Loucy (cell line): ENCODE results near the gene ETS2.

Experiments used
- H2AFZ ChIP-seq: fragments of 200-600 bp; sonication (generic); 2 replicates; pipeline ENCODE4 v1.6.0; 2016; ENCODE audit warnings: antibody characterized with exemption, mild to moderate bottlenecking, low read length, moderate library complexity
- H3F3A ChIP-seq: fragments of 200-600 bp; 2 replicates; pipeline ENCODE4 v1.6.0; 2016; ENCODE audit warnings: antibody characterized with exemption, low read depth, mild to moderate bottlenecking
- H3K27me3 ChIP-seq: fragments of 200-600 bp; sonication (generic); 2 replicates; pipeline ENCODE4 v1.6.1; 2014; ENCODE audit warnings: low read length, mild to moderate bottlenecking; ENCODE audit not compliant: insufficient read depth, poor library complexity, severe bottlenecking
- H3K36me3 ChIP-seq: fragments of 200-600 bp; sonication (generic); 2 replicates; pipeline ENCODE4 v1.6.1; 2016; ENCODE audit warnings: low read length; ENCODE audit not compliant: insufficient read depth
- H3K4me1 ChIP-seq: fragments of 200-600 bp; sonication (generic); 2 replicates; pipeline ENCODE4 v1.5.1; 2014; ENCODE audit warnings: low read length, mild to moderate bottlenecking; ENCODE audit not compliant: insufficient read depth, poor library complexity, severe bottlenecking
- H3K4me2 ChIP-seq: fragments of 200-600 bp; sonication (generic); 2 replicates; pipeline ENCODE4 v1.6.0; 2014; ENCODE audit warnings: antibody characterized with exemption, low read length, low read depth, mild to moderate bottlenecking; ENCODE audit not compliant: poor library complexity, severe bottlenecking
- H3K4me3 ChIP-seq: fragments of 200-600 bp; sonication (generic); 2 replicates; pipeline ENCODE4 v1.5.1; 2014; ENCODE audit warnings: low read length, mild to moderate bottlenecking, mixed read lengths; ENCODE audit not compliant: poor library complexity, severe bottlenecking
- H3K79me2 ChIP-seq: fragments of 200-600 bp; sonication (generic); 2 replicates; pipeline ENCODE4 v1.6.1; 2014; ENCODE audit warnings: low read length; ENCODE audit not compliant: insufficient read depth
- H3K9ac ChIP-seq: fragments of 200-600 bp; sonication (generic); 2 replicates; pipeline ENCODE4 v1.6.0; 2014; ENCODE audit warnings: mild to moderate bottlenecking, low read depth, low read length, moderate library complexity; ENCODE audit not compliant: poor library complexity, severe bottlenecking
- H3K9me2 ChIP-seq: fragments of 200-600 bp; sonication (generic); replicated peaks from 2 replicates; pipeline ENCODE4 v1.6.1; 2016; ENCODE audit warnings: low read depth, low read length, mixed read lengths
- H3K9me3 ChIP-seq: fragments of 200-600 bp; sonication (generic); 2 replicates; pipeline ENCODE4 v1.6.1; 2014; ENCODE audit warnings: mild to moderate bottlenecking, antibody characterized with exemption, low read length, low read depth; ENCODE audit not compliant: insufficient read depth
- H4K20me1 ChIP-seq: fragments of 200-600 bp; sonication (generic); 2 replicates; pipeline ENCODE4 v1.6.0; 2014; ENCODE audit warnings: antibody characterized with exemption, low read length, mild to moderate bottlenecking; ENCODE audit not compliant: insufficient read depth, poor library complexity, severe bottlenecking
- EZH2phosphoT487 ChIP-seq: fragments of 200-600 bp; IDR thresholded peaks from 2 replicates; pipeline ENCODE4 v1.6.1; 2018; ENCODE audit warnings: antibody characterized with exemption, mild to moderate bottlenecking, moderate library complexity, borderline replicate concordance
- TF ChIP-seq, protein P1 (sequence below): fragments of 200-600 bp; sonication (generic); conservative IDR thresholded peaks from 2 replicates; pipeline ENCODE4 v1.5.1; 2014; ENCODE audit warnings: mild to moderate bottlenecking, antibody characterized with exemption, low read length

Gene ETS2

DNA sequence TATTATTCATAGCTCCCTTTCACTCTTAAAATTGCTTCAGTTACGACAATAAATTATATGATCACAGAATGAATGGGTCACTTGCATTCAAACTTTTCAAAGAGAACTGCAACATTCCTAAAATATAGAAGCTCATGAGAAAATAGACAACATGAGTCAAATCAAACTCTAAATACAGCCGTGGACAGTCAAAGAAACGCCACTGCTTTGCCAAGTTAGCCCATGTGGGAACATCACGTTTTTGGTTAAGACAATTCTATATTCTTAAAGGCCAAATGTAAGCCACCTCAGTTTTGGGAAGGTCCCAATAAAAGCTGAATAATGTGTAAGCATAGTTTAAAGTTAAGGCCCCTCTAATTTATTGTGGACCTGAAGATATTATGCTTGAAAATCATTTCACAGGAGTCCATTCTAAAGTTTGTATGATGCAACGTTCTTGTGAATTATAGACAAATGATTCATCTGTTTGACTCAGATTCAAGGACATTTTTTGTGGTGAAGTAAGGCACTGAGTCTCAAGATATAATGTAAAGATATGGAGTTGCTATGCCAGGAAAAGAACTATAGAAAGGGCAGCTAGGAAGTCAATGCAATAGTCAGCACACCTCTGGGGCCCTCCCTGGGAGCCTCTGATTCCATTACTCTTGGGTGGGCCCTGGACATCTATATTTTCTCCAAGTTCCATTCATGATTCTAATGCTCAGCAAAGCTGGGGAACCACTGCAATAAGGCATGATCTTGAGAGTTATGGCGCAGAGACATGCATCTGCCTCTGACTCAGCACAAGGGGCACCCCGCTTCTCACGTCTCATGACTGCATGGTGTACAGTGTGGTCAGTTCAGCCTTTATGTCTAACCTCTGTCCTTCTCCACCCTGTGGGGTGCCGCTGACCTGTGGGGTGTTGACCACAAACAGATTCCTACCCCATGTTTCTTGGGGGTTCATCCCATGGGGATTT lies 33.9 kb downstream of the ETS2 start:
- H3K27me3 ChIP-seq, result no peaks in the 10 kb centered on the region
- H3K9ac ChIP-seq, result no peak overlapping the region
- H3F3A ChIP-seq, result no peaks in the 10 kb centered on the region
- no peak for TF ChIP-seq EZH2phosphoT487
- TF ChIP-seq, protein P1, sequence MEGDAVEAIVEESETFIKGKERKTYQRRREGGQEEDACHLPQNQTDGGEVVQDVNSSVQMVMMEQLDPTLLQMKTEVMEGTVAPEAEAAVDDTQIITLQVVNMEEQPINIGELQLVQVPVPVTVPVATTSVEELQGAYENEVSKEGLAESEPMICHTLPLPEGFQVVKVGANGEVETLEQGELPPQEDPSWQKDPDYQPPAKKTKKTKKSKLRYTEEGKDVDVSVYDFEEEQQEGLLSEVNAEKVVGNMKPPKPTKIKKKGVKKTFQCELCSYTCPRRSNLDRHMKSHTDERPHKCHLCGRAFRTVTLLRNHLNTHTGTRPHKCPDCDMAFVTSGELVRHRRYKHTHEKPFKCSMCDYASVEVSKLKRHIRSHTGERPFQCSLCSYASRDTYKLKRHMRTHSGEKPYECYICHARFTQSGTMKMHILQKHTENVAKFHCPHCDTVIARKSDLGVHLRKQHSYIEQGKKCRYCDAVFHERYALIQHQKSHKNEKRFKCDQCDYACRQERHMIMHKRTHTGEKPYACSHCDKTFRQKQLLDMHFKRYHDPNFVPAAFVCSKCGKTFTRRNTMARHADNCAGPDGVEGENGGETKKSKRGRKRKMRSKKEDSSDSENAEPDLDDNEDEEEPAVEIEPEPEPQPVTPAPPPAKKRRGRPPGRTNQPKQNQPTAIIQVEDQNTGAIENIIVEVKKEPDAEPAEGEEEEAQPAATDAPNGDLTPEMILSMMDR, result no peak
- H3K9me3 ChIP-seq, result no peaks in the 10 kb centered on the region
- no peak overlapping the region for H3K4me2 ChIP-seq
- H3K36me3 ChIP-seq, result no peaks in the 10 kb centered on the region
- H3K4me3 ChIP-seq, result no peak overlapping the region
- peaks cover 9% of the 10 kb centered on the region for H3K4me1 ChIP-seq
- H2AFZ ChIP-seq, result no peak overlapping the region
- H4K20me1 ChIP-seq, result no peaks in the 10 kb centered on the region
- no peaks in the 10 kb centered on the region for H3K9me2 ChIP-seq
- no peaks in the 10 kb centered on the region for H3K79me2 ChIP-seq

DNA sequence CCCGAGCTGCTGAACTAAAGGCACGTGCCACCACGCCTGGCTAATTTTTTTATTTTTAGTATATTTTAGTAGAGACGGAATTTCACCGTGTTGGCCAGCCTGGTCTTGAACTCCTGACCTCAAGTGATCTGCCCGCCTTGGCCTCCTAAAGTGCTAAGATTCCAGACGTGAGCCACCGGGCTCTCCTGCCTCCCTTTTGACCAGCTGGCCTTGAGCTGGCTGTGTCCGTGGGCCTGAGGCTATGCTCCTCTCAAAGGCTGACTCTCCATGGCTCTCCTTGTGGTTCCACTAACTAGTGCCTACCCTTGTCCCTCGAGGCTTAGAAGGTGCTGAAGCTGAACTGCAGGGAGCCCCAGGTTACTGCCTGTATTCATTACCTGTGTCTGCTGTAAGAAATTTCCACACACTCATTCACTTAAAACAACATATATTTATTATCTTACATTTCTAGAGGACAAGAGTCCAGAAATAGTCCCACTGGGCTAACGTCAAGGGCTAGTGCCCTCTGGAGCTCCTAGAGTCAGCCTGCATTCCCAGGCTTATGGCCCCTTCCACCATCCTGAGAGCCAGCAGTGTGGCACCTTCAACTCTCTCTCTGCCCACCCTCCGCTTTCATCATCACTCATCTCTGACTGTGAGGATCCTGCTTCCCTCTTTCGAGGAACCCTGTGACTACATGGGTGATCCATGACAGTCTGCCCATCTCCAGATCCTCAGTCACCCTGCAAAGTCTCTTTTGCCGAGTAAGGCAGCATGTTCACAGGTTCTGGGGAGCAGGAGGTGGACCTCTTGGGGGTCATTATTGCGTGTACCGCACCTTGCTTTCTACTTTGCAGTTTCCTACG lies 34.9 kb downstream of the ETS2 start:
- Histone ChIP-seq H3K79me2 (no peaks in the 10 kb centered on the region), H3K9me2 (no peaks in the 10 kb centered on the region), H3K36me3 (no peaks in the 10 kb centered on the region), H3K4me2 (no peak overlapping the region), H3F3A (no peaks in the 10 kb centered on the region), H4K20me1 (no peaks in the 10 kb centered on the region), H3K9me3 (no peaks in the 10 kb centered on the region), H3K4me1 (peaks cover 9% of the 10 kb centered on the region), H3K27me3 (no peaks in the 10 kb centered on the region), H3K4me3 (no peak overlapping the region), H2AFZ (no peak overlapping the region), H3K9ac (no peak overlapping the region)
- TF ChIP-seq, protein P1, result no peak
- no peak for TF ChIP-seq EZH2phosphoT487

DNA sequence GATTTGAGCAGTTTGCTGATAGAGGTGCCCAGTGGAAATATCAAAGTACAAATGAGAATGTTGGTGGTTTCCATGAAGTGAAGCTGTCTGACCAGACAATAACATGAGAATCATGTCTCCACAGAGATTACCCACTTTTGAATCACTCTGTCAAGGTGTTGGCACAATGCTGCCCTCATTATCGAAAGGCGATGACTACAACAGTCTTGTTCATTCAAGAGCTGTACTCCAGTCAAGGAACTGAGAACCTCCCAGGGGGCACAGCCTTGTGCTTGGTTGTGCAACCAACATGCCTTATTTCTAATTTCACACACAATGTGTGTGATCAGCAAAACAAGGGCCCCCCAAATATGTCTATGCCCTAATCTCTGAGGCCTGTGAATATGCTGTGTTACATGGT lies 35.7 kb downstream of the ETS2 start:
- H2AFZ ChIP-seq, result no peak overlapping the region
- no peaks in the 10 kb centered on the region for H3K27me3 ChIP-seq
- no peaks in the 10 kb centered on the region for H3K9me3 ChIP-seq
- TF ChIP-seq, protein P1, result no peak
- TF ChIP-seq EZH2phosphoT487, result no peak
- H3K9me2 ChIP-seq, result no peaks in the 10 kb centered on the region
- H3F3A ChIP-seq, result no peaks in the 10 kb centered on the region
- H3K4me3 ChIP-seq, result no peak overlapping the region
- H3K79me2 ChIP-seq, result no peaks in the 10 kb centered on the region
- peaks cover 9% of the 10 kb centered on the region for H3K4me1 ChIP-seq
- no peak overlapping the region for H3K9ac ChIP-seq
- no peaks in the 10 kb centered on the region for H3K36me3 ChIP-seq
- H4K20me1 ChIP-seq, result no peaks in the 10 kb centered on the region
- no peak overlapping the region for H3K4me2 ChIP-seq
